ENCODE results near the gene ZNF710. TPM values are rescaled to one million over a fixed set of nuclear protein-coding genes. Genes with fewer than 3 reads are reported as not detected.
"Not testable (repeated sequence)": the region's sequence is repeated elsewhere in the genome, so short reads cannot be mapped to it uniquely, and the experiment has no call there.

ZNF710 gene
- total RNA-seq, 1 donor from 2014 or later, result 69.3 TPM

- TF ChIP-seq CTCF (IDR thresholded peaks at IDR 0.05; ENCODE audit: unreplicated experiment), result peak; percentile 8
- peak; percentile 72 for DNase-seq (ENCODE audit: low spot score, unreplicated experiment)
These were observed 101.1 kb downstream of the ZNF710 start, which contains the start of gene IDH2 for GRCh38 chr15:90101969-90102890. Gene IDH2 (minus strand): TSS chr15:90102468. CDS start chr15:90102390, 78 bp downstream.

GRCh38 chr15:90103701-90104329, 102.7 kb downstream of the ZNF710 start:
- Mint-ChIP-seq H3K4me3 (ENCODE audit: low read depth) (peak overlapping the region; percentile 16), H3K27ac (no peak overlapping the region), H3K9me3 (ENCODE audit: low read depth) (no peaks in the 10 kb centered on the region), H3K27me3 (peaks cover 10% of the 10 kb centered on the region), H3K36me3 (ENCODE audit: insufficient read depth) (peaks cover 2% of the 10 kb centered on the region), H3K4me1 (ENCODE audit: low read depth) (peaks cover 42% of the 10 kb centered on the region)
- no peak for TF ChIP-seq CTCF (IDR thresholded peaks at IDR 0.05; ENCODE audit: unreplicated experiment)
- DNase-seq (ENCODE audit: low spot score, unreplicated experiment), result no peak

More at GRCh38 chr15:90101969-90102890, 101.1 kb downstream of the ZNF710 start, which contains the start of gene IDH2:
- H3K4me3 Mint-ChIP-seq (ENCODE audit: low read depth), result peak within 1 kb of the TSS; percentile 84
- H3K4me1 Mint-ChIP-seq (ENCODE audit: low read depth), result peaks cover 47% of the 10 kb centered on the region
- peaks cover 10% of the 10 kb centered on the region for H3K27me3 Mint-ChIP-seq
- peaks cover 4% of the 10 kb centered on the region for H3K36me3 Mint-ChIP-seq (ENCODE audit: insufficient read depth)
- H3K9me3 Mint-ChIP-seq (ENCODE audit: low read depth), result no peaks in the 10 kb centered on the region
- H3K27ac Mint-ChIP-seq, result peak within 1 kb of the TSS; percentile 94

GRCh38 chr15:90104551-90104950, 103.4 kb downstream of the ZNF710 start:
- peaks cover 10% of the 10 kb centered on the region for H3K27me3 Mint-ChIP-seq
- DNase-seq (ENCODE audit: low spot score, unreplicated experiment), result no peak
- peaks cover 37% of the 10 kb centered on the region for H3K4me1 Mint-ChIP-seq (ENCODE audit: low read depth)
- no peak for TF ChIP-seq CTCF (IDR thresholded peaks at IDR 0.05; ENCODE audit: unreplicated experiment)
- H3K36me3 Mint-ChIP-seq (ENCODE audit: insufficient read depth), result peaks cover 2% of the 10 kb centered on the region
- H3K27ac Mint-ChIP-seq, result no peak overlapping the region
- H3K4me3 Mint-ChIP-seq (ENCODE audit: low read depth), result no peak overlapping the region
- H3K9me3 Mint-ChIP-seq (ENCODE audit: low read depth), result no peaks in the 10 kb centered on the region

- DNase-seq (ENCODE audit: low spot score, unreplicated experiment), result no peak
- Mint-ChIP-seq H3K27me3 (peaks cover 10% of the 10 kb centered on the region), H3K9me3 (ENCODE audit: low read depth) (no peaks in the 10 kb centered on the region), H3K36me3 (ENCODE audit: insufficient read depth) (no peaks in the 10 kb centered on the region), H3K27ac (no peak overlapping the region), H3K4me3 (ENCODE audit: low read depth) (no peak overlapping the region), H3K4me1 (ENCODE audit: low read depth) (peaks cover 29% of the 10 kb centered on the region)
- TF ChIP-seq CTCF (IDR thresholded peaks at IDR 0.05; ENCODE audit: unreplicated experiment), result no peak
These were observed 104.4 kb downstream of the ZNF710 start for GRCh38 chr15:90105521-90105920.

GRCh38 chr15:90106522-90107117, 105.5 kb downstream of the ZNF710 start:
- DNase-seq (ENCODE audit: low spot score, unreplicated experiment), result no peak
- H3K27ac Mint-ChIP-seq, result no peak overlapping the region
- no peak overlapping the region for H3K4me3 Mint-ChIP-seq (ENCODE audit: low read depth)
- H3K27me3 Mint-ChIP-seq, result peaks cover 10% of the 10 kb centered on the region
- no peak for TF ChIP-seq CTCF (IDR thresholded peaks at IDR 0.05; ENCODE audit: unreplicated experiment)
- peaks cover 18% of the 10 kb centered on the region for H3K4me1 Mint-ChIP-seq (ENCODE audit: low read depth)
- no peaks in the 10 kb centered on the region for H3K9me3 Mint-ChIP-seq (ENCODE audit: low read depth)
- H3K36me3 Mint-ChIP-seq (ENCODE audit: insufficient read depth), result no peaks in the 10 kb centered on the region

- not testable (repeated sequence) for H3K9me3 Mint-ChIP-seq (ENCODE audit: low read depth)
These were observed 106.9 kb downstream of the ZNF710 start for GRCh38 chr15:90108038-90108437.

GRCh38 chr15:90109163-90109751, 108.1 kb downstream of the ZNF710 start:
- DNase-seq (ENCODE audit: low spot score, unreplicated experiment); H3K27me3 Mint-ChIP-seq; H3K9me3 Mint-ChIP-seq (ENCODE audit: low read depth); H3K4me1 Mint-ChIP-seq (ENCODE audit: low read depth); H3K4me3 Mint-ChIP-seq (ENCODE audit: low read depth); H3K36me3 Mint-ChIP-seq (ENCODE audit: insufficient read depth); H3K27ac Mint-ChIP-seq: not testable (repeated sequence)

More at GRCh38 chr15:90108038-90108437, 106.9 kb downstream of the ZNF710 start:
- Mint-ChIP-seq H3K4me1 (ENCODE audit: low read depth) (peaks cover 18% of the 10 kb centered on the region), H3K27me3 (peaks cover 10% of the 10 kb centered on the region)
- not testable (repeated sequence) for DNase-seq (ENCODE audit: low spot score, unreplicated experiment); H3K4me3 Mint-ChIP-seq (ENCODE audit: low read depth); H3K27ac Mint-ChIP-seq; H3K36me3 Mint-ChIP-seq (ENCODE audit: insufficient read depth)
